ENCODE results near the gene NOSTRIN. TPM values are rescaled to one million over a fixed set of nuclear protein-coding genes. Genes with fewer than 3 reads are reported as not detected.
"Not testable (repeated sequence)": the region's sequence is repeated elsewhere in the genome, so short reads cannot be mapped to it uniquely, and the experiment has no call there.

Gene NOSTRIN
- total RNA-seq, 2 experiments from 2014 or later: not detected

DNA sequence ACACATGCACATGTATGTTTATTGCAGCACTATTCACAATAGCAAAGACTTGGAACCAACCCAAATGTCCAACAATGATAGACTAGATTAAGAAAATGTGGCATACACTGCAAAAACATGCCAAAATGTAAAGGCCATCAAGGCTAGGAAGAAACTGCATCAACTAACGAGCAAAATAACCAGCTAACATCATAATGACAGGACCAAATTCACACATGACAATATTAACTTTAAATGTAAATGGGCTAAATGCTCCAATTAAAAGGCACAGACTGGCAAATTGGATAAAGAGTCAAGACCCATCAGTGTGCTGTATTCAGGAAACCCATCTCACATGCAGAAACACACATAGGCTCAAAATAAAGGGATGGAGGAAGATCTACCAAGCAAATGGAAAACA is 64.7 kb downstream of the NOSTRIN start:
- CTCF ChIA-PET; H3K4me3 Mint-ChIP-seq; H3K27ac Mint-ChIP-seq; H3K9me3 Mint-ChIP-seq; intact Hi-C loops (cut with micrococcal nuclease); H3K27me3 Mint-ChIP-seq; H3K4me1 Mint-ChIP-seq (ENCODE audit: low read depth); POLR2A ChIA-PET; DNase-seq: not testable (repeated sequence)
- peaks cover 25% of the 10 kb centered on the region for H3K36me3 Mint-ChIP-seq

DNA sequence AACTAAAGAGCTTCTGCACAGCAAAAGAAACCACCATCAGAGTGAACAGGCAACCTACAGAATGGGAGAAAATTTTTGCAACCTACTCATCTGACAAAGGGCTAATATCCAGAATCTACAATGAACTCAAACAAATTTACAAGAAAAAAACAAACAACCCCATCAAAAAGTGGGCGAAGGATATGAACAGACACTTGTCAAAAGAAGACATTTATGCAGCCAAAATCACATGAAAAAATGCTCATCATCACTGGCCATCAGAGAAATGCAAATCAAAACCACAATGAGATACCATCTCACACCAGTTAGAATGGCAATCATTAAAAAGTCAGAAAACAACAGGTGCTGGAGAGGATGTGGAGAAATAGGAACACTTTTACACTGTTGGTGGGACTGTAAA is 67.9 kb downstream of the NOSTRIN start:
- H3K36me3 Mint-ChIP-seq: peaks cover 24% of the 10 kb centered on the region
- intact Hi-C loops (cut with micrococcal nuclease); H3K4me1 Mint-ChIP-seq (ENCODE audit: low read depth); H3K27ac Mint-ChIP-seq; DNase-seq; H3K27me3 Mint-ChIP-seq; H3K9me3 Mint-ChIP-seq; H3K4me3 Mint-ChIP-seq; POLR2A ChIA-PET: not testable (repeated sequence)
- CTCF ChIA-PET: interaction anchor here (0.6 kb wide), 1 partner anchor 767 kb away, joined by 3 read pairs; no protein-coding TSS in a partner anchor

DNA sequence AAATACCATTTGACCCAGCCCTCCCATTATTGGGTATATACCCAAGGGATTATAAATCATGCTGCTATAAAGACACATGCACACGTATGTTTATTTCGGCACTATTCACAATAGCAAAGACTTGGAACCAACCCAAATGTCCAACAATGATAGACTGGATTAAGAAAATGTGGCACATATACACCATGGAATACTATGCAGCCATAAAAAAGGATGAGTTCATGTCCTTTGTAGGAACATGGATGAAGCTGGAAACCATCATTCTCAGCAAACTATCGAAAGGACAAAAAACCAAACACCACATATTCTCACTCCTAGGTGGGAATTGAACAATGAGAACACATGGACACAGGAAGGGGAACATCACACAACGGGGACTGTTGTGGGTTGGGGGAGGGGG is 68.4 kb downstream of the NOSTRIN start:
- H3K4me3 Mint-ChIP-seq; H3K9me3 Mint-ChIP-seq; DNase-seq; H3K4me1 Mint-ChIP-seq (ENCODE audit: low read depth); POLR2A ChIA-PET; H3K27me3 Mint-ChIP-seq; H3K27ac Mint-ChIP-seq; intact Hi-C loops (cut with micrococcal nuclease): not testable (repeated sequence)
- CTCF ChIA-PET: interaction anchor here (0.6 kb wide), 1 partner anchor 766 kb away, joined by 3 read pairs; no protein-coding TSS in a partner anchor
- peaks cover 21% of the 10 kb centered on the region for H3K36me3 Mint-ChIP-seq

DNA sequence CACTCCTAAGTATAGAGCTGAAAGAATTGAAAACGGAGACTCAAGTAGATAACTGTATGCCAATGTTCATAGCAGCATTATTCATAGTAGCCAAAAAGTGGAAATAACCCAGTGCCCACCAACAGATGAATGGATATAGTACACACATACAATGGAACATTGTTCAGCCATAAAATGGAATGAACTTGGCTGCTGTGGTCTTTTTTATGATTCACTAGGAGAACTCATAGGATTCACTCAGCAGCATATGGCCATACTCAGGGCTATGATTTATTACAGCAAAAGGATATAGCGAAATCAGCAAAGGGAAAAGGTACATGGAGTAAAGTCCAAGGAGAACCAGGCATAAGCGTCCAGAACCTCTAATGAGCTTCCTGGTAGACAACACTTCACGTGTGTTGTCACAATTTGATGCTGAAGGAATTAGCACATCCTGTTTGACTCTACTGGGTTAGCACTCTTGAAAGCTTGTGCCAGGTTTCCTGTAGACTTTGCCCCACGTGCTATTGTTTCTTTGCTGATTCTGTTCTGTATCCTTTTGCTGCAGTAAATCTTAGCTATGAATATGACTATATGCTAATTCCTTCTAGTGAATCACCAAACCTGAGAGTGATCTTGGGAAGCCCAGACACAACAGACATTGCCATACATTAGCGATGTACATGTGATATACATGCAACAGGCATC is 72.1 kb downstream of the NOSTRIN start:
- Mint-ChIP-seq H3K36me3 (peaks cover 21% of the 10 kb centered on the region), H3K4me1 (ENCODE audit: low read depth) (peaks cover 12% of the 10 kb centered on the region), H3K27ac (no peak overlapping the region), H3K27me3 (no peaks in the 10 kb centered on the region), H3K4me3 (no peak overlapping the region), H3K9me3 (no peaks in the 10 kb centered on the region)
- no peak for DNase-seq
- ChIA-PET CTCF (no interaction called here), POLR2A (no interaction called here)
- intact Hi-C loops (cut with micrococcal nuclease): no loop called here

DNA sequence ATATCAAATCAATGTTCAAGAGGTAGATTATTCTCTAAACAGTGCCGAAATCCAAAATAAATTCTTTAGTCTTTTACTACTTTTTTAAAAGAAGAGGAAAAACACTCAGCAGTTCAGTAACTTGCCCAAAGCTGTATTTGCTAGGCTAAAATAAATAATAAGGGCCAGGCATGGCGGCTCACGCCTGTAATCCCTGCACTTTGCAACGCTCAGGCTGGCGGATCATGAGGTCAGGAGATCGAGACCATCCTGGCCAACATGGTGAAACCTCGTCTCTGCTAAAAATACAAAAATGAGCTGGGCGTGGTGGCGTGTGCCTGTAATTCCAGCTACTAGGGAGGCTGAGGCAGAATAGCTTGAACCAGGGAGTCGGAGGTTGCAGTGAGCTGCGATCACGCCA is 79.7 kb downstream of the NOSTRIN start:
- CTCF ChIA-PET; POLR2A ChIA-PET; H3K27ac Mint-ChIP-seq; DNase-seq; H3K27me3 Mint-ChIP-seq; intact Hi-C loops (cut with micrococcal nuclease); H3K4me3 Mint-ChIP-seq; H3K9me3 Mint-ChIP-seq; H3K36me3 Mint-ChIP-seq: not testable (repeated sequence)
- H3K4me1 Mint-ChIP-seq (ENCODE audit: low read depth): peaks cover 22% of the 10 kb centered on the region

DNA sequence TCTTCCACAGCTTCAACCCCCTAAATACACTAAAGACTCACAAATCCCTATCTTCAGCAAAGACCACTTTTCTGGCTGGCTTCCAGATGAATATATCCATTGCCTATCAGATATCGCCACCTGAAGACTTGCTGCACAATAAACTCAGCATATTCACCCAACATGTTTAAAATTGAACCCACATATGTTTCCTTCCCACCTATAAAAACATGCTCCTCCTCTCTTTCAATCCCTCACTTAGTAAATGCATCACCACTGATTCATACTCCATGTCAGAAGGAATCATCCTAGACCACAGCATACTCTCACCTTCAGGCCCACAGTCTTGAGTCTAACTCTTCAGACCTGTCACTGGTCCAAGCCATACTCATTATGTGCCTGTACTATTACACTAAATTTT is 82.5 kb downstream of the NOSTRIN start:
- no peak overlapping the region for H3K27ac Mint-ChIP-seq
- ChIA-PET CTCF (no interaction called here), POLR2A (no interaction called here)
- no peak overlapping the region for H3K4me3 Mint-ChIP-seq
- no peak for DNase-seq
- peaks cover 9% of the 10 kb centered on the region for H3K36me3 Mint-ChIP-seq
- no peaks in the 10 kb centered on the region for H3K9me3 Mint-ChIP-seq
- H3K4me1 Mint-ChIP-seq (ENCODE audit: low read depth): peaks cover 25% of the 10 kb centered on the region
- H3K27me3 Mint-ChIP-seq: no peaks in the 10 kb centered on the region
- intact Hi-C loops (cut with micrococcal nuclease): no loop called here

DNA sequence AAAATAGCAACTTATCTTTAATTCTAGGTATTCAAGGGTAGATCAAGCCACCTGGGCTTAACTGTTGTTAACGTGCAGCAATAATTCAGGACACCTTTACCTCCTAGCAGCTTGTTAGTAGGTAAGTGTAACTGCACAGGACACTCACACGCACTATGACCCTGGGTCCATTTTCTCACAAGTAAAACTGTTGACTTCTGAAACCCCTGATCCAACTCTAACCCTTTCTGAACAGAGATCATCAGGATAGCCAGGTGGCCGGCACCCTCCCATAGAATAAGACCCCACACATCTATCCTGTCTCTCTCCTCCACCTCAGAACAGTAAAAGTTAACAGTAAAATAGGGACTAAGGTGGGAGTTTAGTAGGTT is 87.2 kb downstream of the NOSTRIN start:
- Mint-ChIP-seq H3K4me3 (peak overlapping the region; percentile 99), H3K36me3 (peaks cover 12% of the 10 kb centered on the region), H3K9me3 (no peaks in the 10 kb centered on the region), H3K27ac (no peak overlapping the region), H3K4me1 (ENCODE audit: low read depth) (peaks cover 20% of the 10 kb centered on the region), H3K27me3 (peaks cover 2% of the 10 kb centered on the region)
- intact Hi-C loops (cut with micrococcal nuclease): no loop called here
- no peak for DNase-seq
- CTCF ChIA-PET: interaction anchor here (1.0 kb wide), 1 partner anchor 243 kb away, joined by 3 read pairs; no protein-coding TSS in a partner anchor
- POLR2A ChIA-PET: no interaction called here

DNA sequence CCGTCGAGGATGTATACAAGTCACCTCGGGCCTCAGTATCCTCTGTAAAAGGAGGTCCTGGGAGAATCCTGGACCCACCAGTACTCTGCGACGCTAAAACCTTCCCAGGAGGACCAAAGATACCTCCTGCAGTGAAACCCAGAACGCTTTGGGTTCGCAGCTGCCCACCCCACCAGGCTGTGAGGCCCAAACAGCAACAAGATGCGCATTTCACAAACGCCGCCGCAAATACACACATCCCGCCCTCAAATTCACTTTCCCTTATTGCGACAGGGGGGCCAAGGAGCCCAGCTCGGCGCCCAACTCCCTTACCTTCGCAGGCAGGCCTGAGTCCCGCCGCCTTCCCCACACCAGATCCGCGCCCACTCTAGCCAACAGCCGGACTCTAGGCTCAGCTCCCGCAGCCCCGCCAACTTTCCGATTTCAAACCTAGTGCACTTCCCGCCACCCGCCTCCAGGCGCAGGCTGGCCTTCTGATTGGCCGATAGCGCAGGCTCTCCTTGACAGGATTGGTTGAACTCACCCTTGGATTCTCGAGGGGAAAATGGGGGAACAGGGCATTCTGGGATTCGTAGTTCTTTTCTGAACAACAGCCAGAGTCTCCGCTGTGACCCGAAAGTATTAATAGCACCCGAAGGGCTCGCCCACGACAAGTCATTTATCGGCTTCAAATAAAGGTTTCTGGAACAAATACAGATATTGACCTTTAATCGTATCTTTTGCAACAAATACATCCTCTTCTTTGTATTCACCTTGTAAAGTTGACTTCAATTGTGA is 87.8 kb downstream of the NOSTRIN start, which contains the start of gene SPC25:
SPC25 (minus strand) TSS at position 425 of the 777 bp plus-strand sequence. CDS start 911 bp downstream, outside the sequence.
- POLR2A ChIA-PET: no interaction called here

DNA sequence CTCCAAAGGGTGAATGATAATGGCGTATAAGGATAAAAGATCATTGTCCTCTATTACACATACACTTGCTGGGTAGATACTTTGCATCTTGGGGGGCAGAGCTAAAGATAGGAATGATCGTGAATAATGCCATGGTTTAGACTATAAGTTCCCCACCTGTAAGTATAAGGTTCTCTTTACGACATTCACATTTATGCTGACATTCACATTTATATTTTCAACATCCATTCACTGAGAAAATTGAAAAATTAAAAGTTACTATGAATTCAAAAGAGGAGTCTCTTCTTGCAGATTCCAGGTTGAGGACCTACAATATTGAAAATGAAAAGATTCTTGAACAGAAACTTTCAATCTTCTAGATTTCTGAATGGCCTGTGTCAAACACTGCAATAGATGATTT is 89.9 kb downstream of the NOSTRIN start:
- Mint-ChIP-seq H3K4me1 (ENCODE audit: low read depth) (peaks cover 11% of the 10 kb centered on the region), H3K36me3 (peaks cover 10% of the 10 kb centered on the region), H3K9me3 (no peaks in the 10 kb centered on the region), H3K27me3 (peaks cover 2% of the 10 kb centered on the region), H3K27ac (no peak overlapping the region), H3K4me3 (no peak overlapping the region)
- no peak for DNase-seq
- POLR2A ChIA-PET: no interaction called here
- intact Hi-C loops (cut with micrococcal nuclease): no loop called here
- CTCF ChIA-PET: interaction anchor here (0.6 kb wide), 1 partner anchor 994 kb away, joined by 3 read pairs; no protein-coding TSS in a partner anchor

More for the DNA sequence above, 87.8 kb downstream of the NOSTRIN start, which contains the start of gene SPC25:
- Mint-ChIP-seq H3K4me3 (peak within 1 kb of the TSS; percentile 99), H3K36me3 (peaks cover 12% of the 10 kb centered on the region), H3K4me1 (ENCODE audit: low read depth) (peaks cover 16% of the 10 kb centered on the region), H3K9me3 (no peaks in the 10 kb centered on the region), H3K27ac (peak within 1 kb of the TSS; percentile 85), H3K27me3 (peaks cover 2% of the 10 kb centered on the region)
- intact Hi-C loops (cut with micrococcal nuclease): no loop called here
- DNase-seq: peak; percentile 94
- CTCF ChIA-PET: interaction anchor here (1.0 kb wide), 1 partner anchor 242 kb away, joined by 3 read pairs; no protein-coding TSS in a partner anchor

DNA sequence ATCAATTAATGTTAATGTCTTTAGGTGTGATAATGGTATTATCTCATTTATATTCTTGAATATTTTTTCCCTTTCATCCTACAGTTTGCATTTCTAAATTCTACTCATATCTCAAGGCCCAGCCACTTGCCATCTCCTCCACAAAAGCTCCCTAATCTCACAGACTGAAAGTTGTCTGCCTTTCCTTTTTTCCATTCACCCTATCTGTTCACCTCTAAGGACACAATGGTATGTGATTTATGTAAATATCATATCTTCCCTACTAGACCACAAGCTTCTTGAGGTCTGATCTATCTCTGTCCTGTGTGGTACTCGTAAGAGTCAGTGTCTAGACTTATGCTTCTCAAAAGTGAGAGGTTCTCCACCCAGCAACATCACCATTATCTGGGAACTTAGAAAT is 91.7 kb downstream of the NOSTRIN start:
- Mint-ChIP-seq H3K27me3 (peaks cover 2% of the 10 kb centered on the region), H3K9me3 (no peaks in the 10 kb centered on the region), H3K4me3 (no peak overlapping the region), H3K27ac (no peak overlapping the region), H3K4me1 (ENCODE audit: low read depth) (peaks cover 11% of the 10 kb centered on the region), H3K36me3 (peaks cover 3% of the 10 kb centered on the region)
- intact Hi-C loops (cut with micrococcal nuclease): no loop called here
- POLR2A ChIA-PET: no interaction called here
- no peak for DNase-seq
- CTCF ChIA-PET: no interaction called here

DNA sequence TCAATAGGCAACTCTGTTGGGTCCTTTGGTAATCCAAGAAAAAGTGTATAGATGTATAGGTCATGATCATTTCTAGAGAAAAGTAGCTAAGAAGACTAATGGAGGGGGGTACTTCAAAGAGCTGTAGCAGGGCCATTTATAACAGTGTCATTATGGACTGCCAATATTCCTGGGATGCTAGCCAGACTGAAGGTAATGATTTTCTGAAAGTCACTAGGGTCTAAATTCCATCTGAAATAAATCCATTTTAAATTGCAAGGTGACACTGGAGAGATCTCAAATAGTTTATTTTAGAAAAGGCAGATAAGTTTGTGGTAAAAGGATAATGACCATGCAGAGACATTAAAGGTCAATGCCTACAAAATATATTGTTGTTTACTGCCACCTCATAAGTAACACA is 92.3 kb downstream of the NOSTRIN start:
- intact Hi-C loops (cut with micrococcal nuclease): no loop called here
- H3K4me3 Mint-ChIP-seq: no peak overlapping the region
- no peak for DNase-seq
- H3K9me3 Mint-ChIP-seq: no peaks in the 10 kb centered on the region
- peaks cover 3% of the 10 kb centered on the region for H3K36me3 Mint-ChIP-seq
- H3K27ac Mint-ChIP-seq: no peak overlapping the region
- peaks cover 2% of the 10 kb centered on the region for H3K27me3 Mint-ChIP-seq
- ChIA-PET POLR2A (no interaction called here), CTCF (no interaction called here)
- H3K4me1 Mint-ChIP-seq (ENCODE audit: low read depth): peaks cover 8% of the 10 kb centered on the region

DNA sequence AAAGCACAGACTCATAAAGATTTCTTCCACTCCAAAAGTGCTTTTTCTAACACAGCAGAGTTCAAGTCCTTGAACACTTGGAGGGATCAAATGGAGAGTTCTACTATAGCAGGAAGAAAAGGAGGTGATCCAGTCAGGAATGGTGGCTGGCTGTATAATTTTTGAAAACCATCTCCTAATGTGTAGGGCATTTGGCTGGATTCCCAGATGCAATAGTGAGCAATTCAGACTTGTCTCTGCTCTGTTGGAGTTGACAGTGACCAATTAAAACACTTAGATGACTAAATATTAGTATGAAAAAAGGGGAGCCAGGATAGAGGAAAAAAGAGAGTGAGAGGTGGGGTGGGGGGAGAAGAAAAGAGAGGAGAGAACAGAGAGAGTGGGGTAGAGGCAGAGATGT is 93.3 kb downstream of the NOSTRIN start:
- Mint-ChIP-seq H3K4me3 (no peak overlapping the region), H3K9me3 (no peaks in the 10 kb centered on the region), H3K27ac (no peak overlapping the region), H3K36me3 (no peaks in the 10 kb centered on the region), H3K4me1 (ENCODE audit: low read depth) (peaks cover 1% of the 10 kb centered on the region), H3K27me3 (peaks cover 2% of the 10 kb centered on the region)
- POLR2A ChIA-PET: no interaction called here
- no peak for DNase-seq
- intact Hi-C loops (cut with micrococcal nuclease): no loop called here
- CTCF ChIA-PET: interaction anchor here (0.6 kb wide), 1 partner anchor 598 kb away, joined by 3 read pairs; no protein-coding TSS in a partner anchor
